AG09309 (cell line): Measurements from ENCODE around the gene ERI2.

Source experiments
- DNase-seq: peaks from one replicate; pipeline ENCODE4 v3.0.0-alpha.2; 2010; ENCODE audit warnings: low read depth
- H3K4me3 ChIP-seq: 2 replicates; pipeline ENCODE4 v1.5.1; 2011; ENCODE audit warnings: mild to moderate bottlenecking, low read depth, low read length, moderate library complexity; ENCODE audit not compliant: control insufficient read depth
- TF ChIP-seq, protein P1 (sequence below): IDR thresholded peaks from 2 replicates; pipeline ENCODE4 v1.5.1; 2011; ENCODE audit warnings: mild to moderate bottlenecking, low read depth, low read length, inconsistent platforms; ENCODE audit not compliant: insufficient read depth, control insufficient read depth; ENCODE audit errors: missing control alignments

Gene ERI2

DNA sequence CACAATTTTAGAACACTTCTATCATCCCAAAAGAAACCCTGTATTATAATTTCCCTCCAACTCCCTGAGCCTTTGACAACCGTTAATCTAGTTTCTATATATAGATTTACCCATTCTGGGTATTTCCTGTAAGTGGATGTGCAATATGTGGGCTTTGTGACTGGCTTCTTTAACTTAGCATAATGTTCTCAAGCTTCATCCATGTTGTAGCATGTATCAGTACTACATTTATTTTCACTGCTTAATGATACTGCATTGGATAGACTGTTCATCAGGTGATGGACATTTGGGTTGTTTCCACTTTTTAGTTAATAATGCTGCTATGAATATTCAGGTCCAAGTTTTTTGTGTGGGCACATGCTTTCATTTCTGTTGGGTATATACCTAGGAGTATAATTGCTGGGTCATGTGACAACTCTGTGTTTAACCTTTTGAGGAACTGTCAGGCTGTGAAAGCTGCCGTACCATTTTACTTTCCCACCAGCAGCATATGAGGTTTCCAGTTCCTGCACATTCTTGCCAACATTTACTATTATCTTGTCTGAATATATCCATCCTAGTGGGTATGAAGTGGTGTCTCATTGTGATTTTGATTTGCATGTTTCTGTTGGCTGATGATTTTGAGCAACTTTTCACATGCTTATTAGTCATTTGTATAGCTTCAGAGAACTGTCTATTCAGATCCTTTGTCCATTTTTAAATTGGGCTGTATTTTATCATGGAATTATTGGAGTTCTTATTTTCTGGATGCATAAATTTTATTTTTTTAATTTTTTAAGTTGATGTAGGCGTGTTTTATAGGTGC is 16.5 kb upstream of the ERI2 start:
- H3K4me3 ChIP-seq = no peak overlapping the region
- DNase-seq = no peak
- TF ChIP-seq, protein P1, sequence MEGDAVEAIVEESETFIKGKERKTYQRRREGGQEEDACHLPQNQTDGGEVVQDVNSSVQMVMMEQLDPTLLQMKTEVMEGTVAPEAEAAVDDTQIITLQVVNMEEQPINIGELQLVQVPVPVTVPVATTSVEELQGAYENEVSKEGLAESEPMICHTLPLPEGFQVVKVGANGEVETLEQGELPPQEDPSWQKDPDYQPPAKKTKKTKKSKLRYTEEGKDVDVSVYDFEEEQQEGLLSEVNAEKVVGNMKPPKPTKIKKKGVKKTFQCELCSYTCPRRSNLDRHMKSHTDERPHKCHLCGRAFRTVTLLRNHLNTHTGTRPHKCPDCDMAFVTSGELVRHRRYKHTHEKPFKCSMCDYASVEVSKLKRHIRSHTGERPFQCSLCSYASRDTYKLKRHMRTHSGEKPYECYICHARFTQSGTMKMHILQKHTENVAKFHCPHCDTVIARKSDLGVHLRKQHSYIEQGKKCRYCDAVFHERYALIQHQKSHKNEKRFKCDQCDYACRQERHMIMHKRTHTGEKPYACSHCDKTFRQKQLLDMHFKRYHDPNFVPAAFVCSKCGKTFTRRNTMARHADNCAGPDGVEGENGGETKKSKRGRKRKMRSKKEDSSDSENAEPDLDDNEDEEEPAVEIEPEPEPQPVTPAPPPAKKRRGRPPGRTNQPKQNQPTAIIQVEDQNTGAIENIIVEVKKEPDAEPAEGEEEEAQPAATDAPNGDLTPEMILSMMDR = no peak

DNA sequence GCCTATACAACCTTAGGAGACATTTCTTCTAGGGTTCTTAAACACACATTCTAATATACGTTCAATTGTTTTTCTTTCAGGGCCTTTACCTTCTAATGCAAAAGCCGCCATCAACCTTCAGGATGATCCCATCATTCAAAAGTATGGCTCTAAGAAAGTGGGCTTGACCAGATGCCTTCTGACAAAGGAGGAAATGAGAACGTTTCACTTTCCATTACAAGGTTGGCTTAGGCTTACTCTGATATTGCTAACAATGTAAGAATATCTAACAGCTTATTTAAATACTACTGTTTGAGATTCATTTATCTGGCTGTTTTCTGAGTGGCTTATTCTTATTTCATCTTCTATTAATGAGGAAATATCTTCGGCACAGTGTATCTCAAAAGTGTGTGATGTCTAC is 15.4 kb upstream of the ERI2 start:
- no peak for DNase-seq

DNA sequence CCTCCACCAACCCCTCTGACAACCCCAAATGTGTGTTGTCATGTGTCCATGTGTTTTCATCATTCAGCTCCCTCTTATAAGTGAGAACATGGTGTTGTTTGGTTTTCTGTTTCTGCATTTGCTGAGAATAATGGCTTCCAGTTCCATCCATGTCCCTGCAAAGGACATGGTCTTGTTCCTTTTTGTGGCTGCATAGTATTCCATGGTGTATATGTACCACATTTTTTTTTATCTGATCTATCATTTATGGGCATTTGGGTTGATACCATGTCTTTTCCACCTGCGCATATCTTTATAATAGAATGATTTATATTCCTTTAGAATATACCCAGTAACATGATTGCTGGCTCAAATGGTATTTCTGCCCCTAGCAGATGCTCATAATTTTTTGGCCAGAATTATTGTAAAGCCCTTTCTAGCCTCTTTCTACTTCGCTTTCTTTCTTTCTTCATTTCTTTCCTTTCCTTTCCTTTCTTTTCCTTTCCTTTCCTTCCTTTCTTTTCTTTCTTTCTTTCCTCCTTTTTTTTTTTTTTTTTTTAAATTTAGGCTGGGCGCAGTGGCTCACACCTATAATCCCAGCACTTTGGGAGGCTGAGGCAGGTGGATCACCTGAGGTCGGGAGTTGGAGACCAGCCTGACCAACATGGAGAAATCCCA is 12.8 kb upstream of the ERI2 start:
- DNase-seq = no peak
- no peak overlapping the region for H3K4me3 ChIP-seq
- TF ChIP-seq, protein P1 = no peak

More for the DNA sequence above, 15.4 kb upstream of the ERI2 start:
- no peak overlapping the region for H3K4me3 ChIP-seq
- TF ChIP-seq, protein P1 = no peak

DNA sequence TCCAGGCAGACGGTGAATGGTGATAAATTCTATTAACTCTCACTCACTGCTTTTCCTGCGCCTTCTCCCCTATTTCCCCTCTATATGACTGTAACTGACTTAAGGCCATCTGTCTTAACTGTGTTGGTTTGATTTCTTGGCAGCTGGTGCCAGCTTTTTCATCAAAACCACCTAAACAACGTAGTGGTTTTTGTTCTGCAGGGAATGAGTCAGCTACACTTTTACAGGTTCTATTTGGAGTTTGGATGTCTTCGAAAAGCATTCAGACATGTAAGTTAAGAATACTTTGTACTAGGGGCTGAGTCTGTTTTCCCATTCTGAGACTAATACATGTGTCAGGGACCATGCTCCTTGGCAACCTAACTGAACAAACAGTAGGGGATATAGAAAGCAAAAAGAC is 8.5 kb upstream of the ERI2 start:
- TF ChIP-seq, protein P1 = no peak
- DNase-seq = no peak
- no peak overlapping the region for H3K4me3 ChIP-seq

DNA sequence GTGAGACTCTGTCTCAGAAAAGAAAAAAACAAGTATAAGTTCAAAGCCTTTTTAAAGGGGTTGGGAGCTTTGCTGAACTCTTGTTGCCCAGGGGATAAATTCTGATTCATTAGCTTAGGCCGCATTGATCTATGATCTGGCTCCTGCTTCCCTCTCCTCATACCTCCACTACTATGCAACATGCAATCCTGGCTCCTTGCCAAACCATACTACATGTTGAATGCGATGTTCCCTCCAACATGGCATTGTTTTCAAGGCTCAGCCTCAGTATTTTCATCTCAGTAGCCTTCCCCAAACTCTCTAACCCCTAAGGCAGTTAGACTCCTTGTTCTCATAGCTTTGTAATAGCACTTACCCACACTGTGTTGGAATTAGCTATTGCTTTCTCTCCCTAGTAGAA is 6.2 kb upstream of the ERI2 start:
- no peak overlapping the region for H3K4me3 ChIP-seq
- DNase-seq = no peak
- TF ChIP-seq, protein P1 = no peak

DNA sequence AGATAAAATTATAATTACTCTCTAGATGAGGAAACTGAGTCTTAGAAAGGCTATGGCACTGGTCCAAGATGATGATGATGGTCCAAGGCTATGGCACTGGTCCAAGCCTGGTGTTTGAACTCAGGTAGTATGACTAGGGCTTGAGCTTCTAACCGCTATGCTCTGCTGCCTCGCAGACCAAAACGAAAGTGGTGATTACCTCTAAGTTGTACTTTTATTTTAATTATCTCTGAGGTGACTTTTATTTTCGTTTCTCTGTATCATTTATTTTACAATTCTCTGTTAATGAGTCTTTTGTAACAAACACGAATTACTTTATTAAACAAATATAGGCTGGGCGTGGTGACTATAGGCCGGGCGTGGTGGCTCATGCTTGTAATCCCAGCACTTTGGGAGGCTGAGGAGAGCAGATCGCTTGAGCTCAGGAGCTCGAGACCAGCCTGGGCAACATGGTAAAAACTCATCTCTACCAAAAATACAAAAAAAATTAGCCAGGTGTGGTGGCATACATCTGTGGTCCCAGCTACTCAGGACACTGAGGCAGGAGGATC is 5.7 kb upstream of the ERI2 start:
- H3K4me3 ChIP-seq = no peak overlapping the region
- no peak for DNase-seq
- TF ChIP-seq, protein P1 = no peak
